GM23248 (cell line): ENCODE measurements around the gene STK11IP. TPM values are rescaled to one million over a fixed set of nuclear protein-coding genes. Genes with fewer than 3 reads are reported as not detected.

Source experiments
- DNase-seq: peaks from one replicate; pipeline ENCODE4 v3.0.0-alpha.2; 2015
- H2AFZ ChIP-seq: fragments of 200-600 bp; sonication (generic); 2 replicates; pipeline ENCODE4 v1.6.1; 2016; ENCODE audit warnings: antibody characterized with exemption
- H3F3A ChIP-seq: fragments of 200-600 bp; sonication (generic); 2 replicates; pipeline ENCODE4 v1.6.1; 2016; ENCODE audit warnings: mild to moderate bottlenecking, antibody characterized with exemption, mixed run types; ENCODE audit not compliant: insufficient read depth
- H3K27ac ChIP-seq: fragments of 200-600 bp; sonication (generic); 2 replicates; pipeline ENCODE4 v1.5.1; 2016; ENCODE audit warnings: mild to moderate bottlenecking
- H3K27me3 ChIP-seq: fragments of 200-600 bp; sonication (generic); replicated peaks from 2 replicates; pipeline ENCODE4 v1.6.1; 2016; ENCODE audit warnings: mild to moderate bottlenecking; ENCODE audit not compliant: insufficient read depth
- H3K36me3 ChIP-seq: fragments of 200-600 bp; sonication (generic); 2 replicates; pipeline ENCODE4 v1.6.1; 2016; ENCODE audit warnings: low read depth, mild to moderate bottlenecking
- H3K4me1 ChIP-seq: fragments of 200-600 bp; sonication (generic); 2 replicates; pipeline ENCODE4 v1.6.1; 2016; ENCODE audit warnings: mild to moderate bottlenecking; ENCODE audit not compliant: insufficient read depth
- H3K4me2 ChIP-seq: fragments of 200-600 bp; sonication (generic); one replicate; pipeline ENCODE4 v1.6.1; 2016; ENCODE audit warnings: mild to moderate bottlenecking; ENCODE audit not compliant: unreplicated experiment
- H3K4me3 ChIP-seq: fragments of 200-600 bp; sonication (generic); 2 replicates; pipeline ENCODE4 v1.5.1; 2016; ENCODE audit warnings: mild to moderate bottlenecking
- H3K79me2 ChIP-seq: fragments of 200-600 bp; sonication (generic); 2 replicates; pipeline ENCODE4 v1.6.1; 2016; ENCODE audit warnings: mild to moderate bottlenecking; ENCODE audit not compliant: insufficient read depth
- H3K9ac ChIP-seq: fragments of 200-600 bp; sonication (generic); 2 replicates; pipeline ENCODE4 v1.6.1; 2016; ENCODE audit warnings: mild to moderate bottlenecking
- H3K9me2 ChIP-seq: fragments of 200-600 bp; sonication (generic); 2 replicates; pipeline ENCODE4 v1.6.1; 2016; ENCODE audit warnings: mixed run types, mild to moderate bottlenecking, moderate library complexity; ENCODE audit not compliant: insufficient read depth
- H3K9me3 ChIP-seq: fragments of 200-600 bp; sonication (generic); one replicate; pipeline ENCODE4 v1.6.1; 2017; ENCODE audit warnings: low read depth
- H4K20me1 ChIP-seq: fragments of 200-600 bp; sonication (generic); 2 replicates; pipeline ENCODE4 v1.6.0; 2016; ENCODE audit not compliant: insufficient read depth
- EZH2 ChIP-seq: fragments of 200-600 bp; sonication (generic); IDR thresholded peaks from 2 replicates; pipeline ENCODE4 v1.6.1; 2018; ENCODE audit warnings: antibody characterized with exemption, mild to moderate bottlenecking; ENCODE audit not compliant: insufficient read depth, poor library complexity, severe bottlenecking
- EZH2phosphoT487 ChIP-seq: fragments of 200-600 bp; sonication (generic); IDR thresholded peaks from 2 replicates; pipeline ENCODE4 v1.6.1; 2018; ENCODE audit warnings: antibody characterized with exemption, moderate library complexity, mild to moderate bottlenecking, low read depth; ENCODE audit not compliant: insufficient read depth
- WGBS, 2 experiments: methylation state at CpG; one replicate each; pipeline ENCODE4 v1.1.6; 2015 to 2017; ENCODE audit warnings: low lambda C conversion rate in 2 of 2, low coverage in 1 of 2; ENCODE audit errors: missing lambda C conversion rate in 2 of 2; 5-methylcytosine and 5-hydroxymethylcytosine counted together
- in situ Hi-C: fragments of 300-500 bp; cut with MboI; formaldehyde crosslinking; loops from 2 replicates; pipeline ENCODE4 v1.15.0; 2020
- polyA plus RNA-seq: library from polyadenylated mRNA; unstranded; fragments of >200 nt; fragmentation: Nextera tagmentation; extraction: Ambion mirVana; gene quantifications from 2 replicates; pipeline ENCODE4 v1.2.1, GENCODE V29; 2016
- total RNA-seq: library from RNA; depleted of rRNA; stranded (reverse); fragments of >200 nt; shearing (Covaris generic); gene quantifications from 2 replicates; pipeline ENCODE4 v1.2.3, GENCODE V29; 2014

STK11IP gene
- total and polyA plus RNA-seq, 2 experiments from 2014 or later: 7.3 to 10.5 TPM

DNA sequence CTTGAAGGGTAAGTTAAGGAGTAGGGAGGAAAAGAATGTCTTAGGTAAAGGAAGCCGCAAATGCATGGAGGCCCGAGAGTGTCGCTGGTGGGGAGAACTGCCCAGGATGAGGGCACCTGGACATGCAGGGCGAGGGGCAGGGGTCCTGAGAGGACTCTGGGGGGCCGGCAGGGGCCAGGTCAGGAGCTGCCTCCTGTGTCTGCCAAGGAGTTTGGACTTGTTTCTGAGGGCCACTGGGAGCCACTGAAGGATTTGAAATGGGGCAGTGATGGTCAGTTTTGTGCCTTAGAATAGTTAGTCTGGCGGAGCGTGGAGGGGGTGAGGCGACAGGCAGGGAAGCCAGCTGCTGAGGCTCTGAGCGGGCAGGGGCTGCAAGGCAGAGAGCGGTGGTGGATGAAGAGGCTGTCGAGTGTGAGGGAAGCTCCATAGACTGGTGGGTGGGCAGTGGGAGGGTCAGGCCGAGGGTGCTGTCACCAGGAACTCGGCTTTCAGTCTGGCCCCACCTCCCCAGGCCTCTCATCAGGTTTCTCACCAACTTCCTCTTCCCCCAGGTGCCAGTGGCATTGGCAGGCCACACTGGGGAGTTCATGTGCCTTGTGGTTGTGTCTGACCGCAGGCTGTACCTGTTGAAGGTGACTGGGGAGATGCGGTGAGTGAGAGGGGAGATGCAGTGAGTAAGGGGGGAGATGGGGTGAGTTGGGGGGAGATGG lies 15.1 kb downstream of the STK11IP start:
- H3K27me3 ChIP-seq: no peaks in the 10 kb centered on the region
- no peak overlapping the region for H3K27ac ChIP-seq
- no peak overlapping the region for H3K9ac ChIP-seq
- H2AFZ ChIP-seq: no peak overlapping the region
- no peaks in the 10 kb centered on the region for H3K9me3 ChIP-seq
- H3K36me3 ChIP-seq: no peaks in the 10 kb centered on the region
- no peak overlapping the region for H3K4me3 ChIP-seq
- H3K4me1 ChIP-seq: no peaks in the 10 kb centered on the region
- H3F3A ChIP-seq: no peaks in the 10 kb centered on the region
- TF ChIP-seq EZH2phosphoT487 (no peak), EZH2 (no peak)
- no peaks in the 10 kb centered on the region for H3K79me2 ChIP-seq
- H3K9me2 ChIP-seq: no peaks in the 10 kb centered on the region
- no peak overlapping the region for H3K4me2 ChIP-seq
- 87 to 89% methylated on average over 15 of the region's 15 CpGs for WGBS, 2 experiments
- no peaks in the 10 kb centered on the region for H4K20me1 ChIP-seq
- in situ Hi-C loops: no loop called here
- DNase-seq: no peak

DNA sequence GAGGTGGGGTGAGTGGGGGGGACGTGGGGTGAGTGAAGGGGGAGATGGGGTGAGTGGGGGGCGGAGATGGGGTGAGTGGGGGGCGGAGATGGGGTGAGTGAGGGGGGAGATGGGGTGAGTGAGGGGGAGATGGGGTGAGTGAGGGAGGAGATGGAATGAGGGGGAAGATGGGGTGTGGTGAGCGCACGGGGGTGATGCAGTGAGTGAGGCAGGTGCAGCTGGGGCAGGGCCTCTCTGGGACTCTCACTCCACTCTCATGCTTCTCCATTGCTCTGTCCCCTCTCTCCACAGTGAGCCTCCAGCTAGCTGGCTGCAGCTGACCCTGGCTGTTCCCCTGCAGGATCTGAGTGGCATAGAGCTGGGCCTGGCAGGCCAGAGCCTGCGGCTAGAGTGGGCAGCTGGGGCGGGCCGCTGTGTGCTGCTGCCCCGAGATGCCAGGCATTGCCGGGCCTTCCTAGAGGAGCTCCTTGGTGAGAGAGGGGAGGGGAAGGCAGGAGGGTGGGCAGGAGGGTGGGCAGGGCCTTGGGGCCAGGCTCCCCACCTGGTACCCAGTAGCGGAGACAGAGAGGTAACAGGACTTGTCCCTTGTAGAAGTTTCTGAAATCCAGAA lies 15.9 kb downstream of the STK11IP start:
- Histone ChIP-seq H3K79me2 (no peaks in the 10 kb centered on the region), H3K4me1 (no peaks in the 10 kb centered on the region), H3F3A (no peaks in the 10 kb centered on the region), H3K4me2 (no peak overlapping the region), H3K4me3 (no peak overlapping the region), H3K27me3 (no peaks in the 10 kb centered on the region), H3K27ac (no peak overlapping the region), H3K9me2 (no peaks in the 10 kb centered on the region), H4K20me1 (no peaks in the 10 kb centered on the region), H3K36me3 (no peaks in the 10 kb centered on the region), H2AFZ (no peak overlapping the region), H3K9me3 (no peaks in the 10 kb centered on the region), H3K9ac (no peak overlapping the region)
- TF ChIP-seq EZH2 (no peak), EZH2phosphoT487 (no peak)
- no peak for DNase-seq
- WGBS, 2 experiments: 90 to 100% methylated on average over 1 to 11 of the region's 11 CpGs
- in situ Hi-C loops: no loop called here

DNA sequence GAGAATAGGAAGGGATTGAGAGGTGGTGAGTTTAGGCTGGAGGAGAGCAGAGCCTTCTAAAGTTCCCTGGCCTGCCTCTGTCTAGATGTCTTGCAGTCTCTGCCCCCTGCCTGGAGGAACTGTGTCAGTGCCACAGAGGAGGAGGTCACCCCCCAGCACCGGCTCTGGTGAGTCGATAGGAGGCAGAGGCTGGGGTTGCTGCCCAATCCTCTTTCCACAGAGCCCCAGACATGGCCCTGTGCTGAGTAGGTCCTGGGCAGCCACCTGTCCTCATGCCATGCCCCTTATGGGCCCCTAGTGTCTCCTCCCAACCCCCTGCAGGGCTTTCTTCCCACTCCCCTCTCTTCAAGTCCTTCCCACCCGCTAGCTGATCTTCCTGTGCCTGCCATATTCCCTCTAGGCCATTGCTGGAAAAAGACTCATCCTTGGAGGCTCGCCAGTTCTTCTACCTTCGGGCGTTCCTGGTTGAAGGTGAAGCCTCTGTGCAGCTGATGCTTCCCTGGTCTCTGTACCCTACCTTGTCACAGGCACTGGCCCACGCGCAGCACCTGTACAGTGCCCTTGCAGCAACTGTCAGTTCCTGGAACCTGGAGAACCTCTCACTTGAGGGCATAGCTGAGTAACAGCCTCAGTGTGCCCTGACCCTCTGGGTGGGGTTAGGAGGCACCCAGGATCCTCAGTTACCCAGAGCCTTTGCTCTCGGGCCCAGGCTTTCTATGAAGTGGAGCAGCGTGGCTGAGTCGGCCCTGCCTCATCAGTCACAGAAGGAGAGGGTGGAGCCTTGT lies 16.6 kb downstream of the STK11IP start:
- H3K4me3 ChIP-seq: no peak overlapping the region
- TF ChIP-seq EZH2 (no peak), EZH2phosphoT487 (no peak)
- no peaks in the 10 kb centered on the region for H3K27me3 ChIP-seq
- no peaks in the 10 kb centered on the region for H3K9me3 ChIP-seq
- H3K27ac ChIP-seq: no peak overlapping the region
- 89% methylated on average over 11 of the region's 11 CpGs for WGBS, 2 experiments
- no peaks in the 10 kb centered on the region for H3K4me1 ChIP-seq
- in situ Hi-C loops: no loop called here
- no peak overlapping the region for H3K9ac ChIP-seq
- no peak for DNase-seq
- no peaks in the 10 kb centered on the region for H3K79me2 ChIP-seq
- no peak overlapping the region for H3K4me2 ChIP-seq
- no peaks in the 10 kb centered on the region for H4K20me1 ChIP-seq
- no peak overlapping the region for H2AFZ ChIP-seq
- H3K36me3 ChIP-seq: no peaks in the 10 kb centered on the region
- no peaks in the 10 kb centered on the region for H3K9me2 ChIP-seq
- H3F3A ChIP-seq: no peaks in the 10 kb centered on the region

DNA sequence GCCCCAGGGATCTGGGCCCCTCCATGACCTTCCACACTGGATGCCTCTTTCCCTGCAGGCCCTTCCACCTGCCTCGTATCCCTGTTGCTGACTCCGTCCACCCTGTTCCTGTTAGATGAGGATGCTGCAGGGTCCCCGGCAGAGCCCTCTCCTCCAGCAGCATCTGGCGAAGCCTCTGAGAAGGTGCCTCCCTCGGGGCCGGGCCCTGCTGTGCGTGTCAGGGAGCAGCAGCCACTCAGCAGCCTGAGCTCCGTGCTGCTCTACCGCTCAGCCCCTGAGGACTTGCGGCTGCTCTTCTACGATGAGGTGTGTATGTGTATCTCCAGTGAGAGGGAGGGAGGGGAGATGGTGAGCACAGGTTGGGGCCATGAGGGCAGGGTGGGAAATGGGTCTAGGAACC lies 17.4 kb downstream of the STK11IP start:
- Histone ChIP-seq H3K4me2 (no peak overlapping the region), H3K4me3 (no peak overlapping the region), H3F3A (no peaks in the 10 kb centered on the region), H3K79me2 (no peaks in the 10 kb centered on the region), H3K36me3 (no peaks in the 10 kb centered on the region), H3K4me1 (no peaks in the 10 kb centered on the region), H3K27ac (no peak overlapping the region), H3K9me2 (no peaks in the 10 kb centered on the region), H3K27me3 (no peaks in the 10 kb centered on the region), H3K9ac (no peak overlapping the region), H4K20me1 (no peaks in the 10 kb centered on the region), H2AFZ (no peak overlapping the region), H3K9me3 (no peaks in the 10 kb centered on the region)
- 91 to 92% methylated on average over 11 of the region's 11 CpGs for WGBS, 2 experiments
- in situ Hi-C loops: no loop called here
- DNase-seq: no peak
- TF ChIP-seq EZH2: no peak
- no peak for TF ChIP-seq EZH2phosphoT487
